OCI-LY3 (cell line): ENCODE data around the gene STK32A.

Source experiments
- CTCF ChIP-seq: fragments of 200-600, 300-600 bp; sonication (generic); IDR thresholded peaks from 2 replicates; pipeline ENCODE4 v1.5.1; 2014; ENCODE audit warnings: antibody characterized with exemption, low read length, low read depth
- EZH2phosphoT487 ChIP-seq: fragments of 200-600 bp; shearing (Covaris generic); IDR thresholded peaks from 2 replicates; pipeline ENCODE4 v1.6.1; 2018; ENCODE audit warnings: antibody characterized with exemption, mixed run types, low read depth

DNA sequence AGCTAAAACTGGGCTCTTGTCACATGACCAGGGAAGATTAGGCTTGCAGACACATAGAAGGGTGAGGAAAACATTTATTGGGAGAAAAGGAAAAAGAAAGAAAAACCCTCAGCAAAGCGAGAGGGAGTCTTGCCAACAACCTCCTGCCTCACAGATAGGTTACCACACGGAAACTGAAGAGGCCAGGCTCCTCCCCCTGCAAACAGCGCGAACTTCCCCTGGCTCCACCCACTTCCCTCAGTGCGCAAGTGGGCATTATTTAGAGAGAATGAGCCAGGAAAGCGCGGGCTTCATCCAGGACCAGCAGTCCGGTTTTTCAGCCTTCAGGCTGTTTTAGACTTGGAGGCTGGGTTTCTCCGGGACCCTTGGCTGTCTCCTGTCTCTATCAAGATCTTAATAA lies 70.3 kb downstream of the STK32A start:
- TF ChIP-seq CTCF (no peak), EZH2phosphoT487 (no peak)
